Cardiac fibroblast (primary cell): ENCODE measurements around the gene ATXN1.
A peak's percentile ranks its signal among the peaks of the same experiment; 100 is the strongest.

Source experiments
- DNase-seq, 2 donors: peaks; one replicate each; pipeline versions ENCODE4 v3.0.0 to v3.0.0-alpha.2; 2010; ENCODE audit warnings: low read depth in 2 of 2
- H3K4me3 ChIP-seq, 2 donors: replicated peaks in 1 of 2; 1 replicate in 1 of 2; 2 replicates in 1 of 2; pipeline ENCODE4 v1.5.1; 2011; ENCODE audit warnings: low read depth in 2 of 2, low read length in 2 of 2, mild to moderate bottlenecking in 2 of 2, moderate library complexity in 1 of 2
- CTCF ChIP-seq: IDR thresholded peaks from one replicate; pipeline ENCODE4 v1.5.1; 2011; ENCODE audit warnings: low read depth, mild to moderate bottlenecking, low read length, inconsistent platforms

The ATXN1 gene

GRCh38 chr6:16475494-16475781, 285.8 kb downstream of the ATXN1 start:
- no peak for TF ChIP-seq CTCF
- DNase-seq = no peak
- H3K4me3 ChIP-seq = no peak overlapping the region

- DNase-seq = no peak
- no peak for TF ChIP-seq CTCF
- no peak overlapping the region for H3K4me3 ChIP-seq
Observed at GRCh38 chr6:16474772-16475493, 286.3 kb downstream of the ATXN1 start.

- DNase-seq = no peak
- no peak overlapping the region for H3K4me3 ChIP-seq
Observed at GRCh38 chr6:16473908-16474771, 287.1 kb downstream of the ATXN1 start.

GRCh38 chr6:16473184-16473907, 287.9 kb downstream of the ATXN1 start:
- no peak for DNase-seq
- no peak overlapping the region for H3K4me3 ChIP-seq
- no peak for TF ChIP-seq CTCF

More at GRCh38 chr6:16473908-16474771, 287.1 kb downstream of the ATXN1 start:
- no peak for TF ChIP-seq CTCF

GRCh38 chr6:16472349-16473069, 288.8 kb downstream of the ATXN1 start:
- no peak for TF ChIP-seq CTCF
- DNase-seq = peak; percentile 48 to 66
- H3K4me3 ChIP-seq = no peak overlapping the region

GRCh38 chr6:16471910-16472297, 289.4 kb downstream of the ATXN1 start:
- no peak for TF ChIP-seq CTCF
- no peak overlapping the region for H3K4me3 ChIP-seq
- no peak for DNase-seq
